Subcutaneous adipose tissue (tissue), 4 donors: Measurements from ENCODE around the gene PROM2. TPM values are rescaled to one million over a fixed set of nuclear protein-coding genes. Genes with fewer than 3 reads are reported as not detected.

Source experiments
- CTCF ChIP-seq: fragments of 450-650 bp; IDR thresholded peaks from one replicate; pipeline ENCODE4 v1.5.1; 2016; ENCODE audit warnings: low read depth, mild to moderate bottlenecking, control low read depth, antibody characterized with exemption, moderate library complexity
- total RNA-seq, 4 donors: library from RNA; depleted of rRNA; stranded (reverse); fragments of >200 nt; gene quantifications; one replicate each; pipeline ENCODE4 v1.1.0, GENCODE V29; 2016

Gene PROM2
- total RNA-seq, 4 donors from 2014 or later = 0.44 to 1.3 (median 0.84) TPM

GRCh38 chr2:95282458-95282857, 8.2 kb downstream of the PROM2 start:
- TF ChIP-seq CTCF = no peak

DNA sequence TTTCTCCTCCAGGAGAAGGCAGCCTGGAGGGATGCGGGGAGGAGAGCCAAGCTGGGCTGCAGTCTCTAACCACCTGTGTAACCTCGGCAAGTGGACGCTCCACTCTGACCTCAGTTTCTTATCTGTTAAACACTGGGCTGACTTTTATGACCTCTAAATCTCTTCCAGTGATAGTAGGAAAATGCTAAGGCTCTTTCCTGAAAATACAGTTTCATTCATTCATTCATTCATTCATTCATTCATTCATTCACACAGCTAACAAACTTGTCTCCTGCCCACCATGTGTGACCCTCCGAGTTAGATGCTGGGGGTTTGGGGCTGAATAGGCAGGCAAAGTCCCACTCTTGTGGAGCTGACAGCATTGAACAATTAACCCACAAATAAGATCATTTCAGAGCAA, 9.3 kb downstream of the PROM2 start:
- TF ChIP-seq CTCF = no peak

DNA sequence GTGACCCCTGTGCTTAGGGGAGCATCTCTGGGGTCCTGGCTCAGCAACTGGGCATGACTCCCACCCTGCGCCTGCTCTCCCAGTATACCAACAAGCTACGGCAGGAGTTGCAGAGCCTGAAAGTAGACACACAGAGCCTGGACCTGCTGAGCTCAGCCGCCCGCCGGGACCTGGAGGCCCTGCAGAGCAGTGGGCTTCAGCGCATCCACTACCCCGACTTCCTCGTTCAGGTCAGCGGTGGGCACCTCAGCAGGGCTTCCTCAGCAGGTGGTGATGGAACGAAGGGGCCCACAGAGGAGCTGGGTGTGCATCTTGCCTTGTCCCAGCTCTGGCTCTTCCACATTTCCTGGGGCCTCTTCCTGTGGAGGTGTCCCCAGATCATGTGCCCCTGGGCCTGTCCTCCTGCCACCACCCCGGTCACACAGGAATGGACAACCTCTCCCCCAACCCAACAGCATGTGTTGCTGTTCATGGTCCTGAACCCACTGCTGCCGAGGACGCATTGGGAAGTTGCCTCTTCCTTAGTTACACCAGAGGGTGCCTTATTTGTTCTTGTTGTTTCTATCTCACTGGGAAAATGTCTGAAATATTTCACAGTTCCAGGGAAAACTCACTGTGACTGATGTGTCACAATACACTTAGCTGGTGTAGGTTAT, 10.8 kb downstream of the PROM2 start:
- no peak for TF ChIP-seq CTCF

GRCh38 chr2:95285542-95285932, 11.3 kb downstream of the PROM2 start:
- TF ChIP-seq CTCF = no peak

DNA sequence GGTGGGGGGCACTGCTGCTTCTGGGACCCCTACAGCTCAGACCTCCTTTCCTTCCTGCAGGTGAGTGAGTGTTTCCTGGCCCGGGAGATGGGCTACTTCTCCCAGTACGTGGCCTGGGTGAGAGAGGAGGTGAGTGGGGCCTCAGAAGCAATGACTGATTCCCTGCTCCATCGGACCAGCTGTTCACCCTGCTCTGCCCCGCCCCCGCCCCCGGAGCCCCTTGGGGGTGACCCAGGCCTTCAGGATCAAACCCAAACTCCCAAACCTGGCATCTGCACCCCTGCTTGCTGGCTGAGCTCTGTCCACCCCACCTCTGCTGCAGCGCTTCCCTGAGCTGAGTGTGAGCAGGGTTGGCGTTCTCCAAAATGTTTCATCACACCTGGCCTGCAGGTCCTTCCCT, 13.1 kb downstream of the PROM2 start:
- no peak for TF ChIP-seq CTCF

GRCh38 chr2:95287806-95288205, 13.6 kb downstream of the PROM2 start:
- no peak for TF ChIP-seq CTCF

DNA sequence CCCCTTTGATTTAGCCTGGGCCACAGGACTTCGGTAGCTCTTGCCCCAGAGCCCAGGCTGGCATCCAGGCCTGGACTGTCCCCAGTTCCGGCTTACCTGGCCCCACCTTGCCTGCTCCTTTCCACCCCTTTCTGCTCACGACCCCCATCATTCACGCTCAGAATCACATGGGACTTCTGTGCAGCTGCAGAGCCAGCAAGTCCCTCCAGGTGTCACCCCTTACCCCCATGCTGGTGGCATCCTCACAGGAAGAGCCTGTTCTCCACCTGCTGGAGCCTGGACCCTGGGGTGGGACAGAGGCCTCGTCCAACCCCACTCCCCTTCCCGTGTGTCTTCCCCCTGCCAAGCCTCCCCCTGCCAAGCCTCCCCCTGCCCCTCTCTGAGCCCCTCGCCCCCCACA, 15.0 kb downstream of the PROM2 start:
- no peak for TF ChIP-seq CTCF
